HG03558 (cell line): Measurements from ENCODE around the gene LHX8.

Experiments used
- ATAC-seq: cut with Tn5 transposase; IDR thresholded peaks from one replicate; pipeline ENCODE4 v1.9.1; 2021; ENCODE audit warnings: moderate number of reproducible peaks; ENCODE audit not compliant: unreplicated experiment; ENCODE audit errors: extremely low read depth

LHX8 gene

GRCh38 chr1:75198761-75199160, 64.6 kb downstream of the LHX8 start:
- ATAC-seq = no peak

GRCh38 chr1:75202751-75203150, 68.6 kb downstream of the LHX8 start:
- ATAC-seq = no peak

- peak; percentile 88 for ATAC-seq
Observed at GRCh38 chr1:75203415-75204277, 69.5 kb downstream of the LHX8 start.

GRCh38 chr1:75208862-75209261, 74.7 kb downstream of the LHX8 start:
- ATAC-seq = no peak
